ENCODE results near the gene MAP2K6. TPM values are rescaled to one million over a fixed set of nuclear protein-coding genes. Genes with fewer than 3 reads are reported as not detected.

MAP2K6 gene
- total RNA-seq, 1 donor from 2014 or later: 101 TPM

DNA sequence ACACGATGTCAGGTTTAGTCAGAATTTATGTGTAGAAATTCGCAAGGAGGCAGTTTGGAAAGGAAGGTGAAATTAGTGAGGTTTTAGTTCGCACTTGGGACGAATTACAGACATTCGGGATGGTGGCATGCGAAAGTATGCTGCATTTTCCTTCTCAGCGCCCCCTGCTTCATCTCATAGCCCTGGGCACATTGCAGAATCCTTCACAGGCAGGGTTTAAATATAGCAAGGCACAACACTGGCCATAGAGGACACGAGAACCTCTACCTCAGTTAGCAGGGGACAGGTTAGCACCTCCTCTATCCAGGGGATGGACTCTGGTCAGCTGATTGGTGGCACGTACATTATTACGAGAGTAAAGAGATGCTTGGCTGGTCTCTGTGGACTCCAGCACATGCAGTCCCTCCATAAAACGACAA, 47.5 kb downstream of the MAP2K6 start:
- Histone ChIP-seq H3K36me3 (no peaks in the 10 kb centered on the region), H3K79me2 (ENCODE audit: low read depth) (peaks cover 93% of the 10 kb centered on the region), H3K4me3 (no peak overlapping the region), H3K27ac (peak overlapping the region; percentile 50), H3K27me3 (no peaks in the 10 kb centered on the region), H3F3A (ENCODE audit: low read depth) (peaks cover 30% of the 10 kb centered on the region), H4K20me1 (ENCODE audit: low read depth) (peaks cover 78% of the 10 kb centered on the region), H3K4me1 (peaks cover 32% of the 10 kb centered on the region), H3K4me2 (peak overlapping the region; percentile 25), H2AFZ (replicated peaks) (no peak overlapping the region), H3K9ac (no peak overlapping the region), H3K9me3 (ENCODE audit: low read depth) (no peaks in the 10 kb centered on the region)
- H3K4me1 Mint-ChIP-seq: peaks cover 25% of the 10 kb centered on the region
- H3K9me3 Mint-ChIP-seq: no peaks in the 10 kb centered on the region
- peaks cover 9% of the 10 kb centered on the region for H3K36me3 Mint-ChIP-seq
- TF ChIP-seq EZH2 (IDR thresholded peaks at IDR 0.05) (no peak), EZH2phosphoT487 (IDR thresholded peaks at IDR 0.05) (no peak)
- TF ChIP-seq, protein P1, sequence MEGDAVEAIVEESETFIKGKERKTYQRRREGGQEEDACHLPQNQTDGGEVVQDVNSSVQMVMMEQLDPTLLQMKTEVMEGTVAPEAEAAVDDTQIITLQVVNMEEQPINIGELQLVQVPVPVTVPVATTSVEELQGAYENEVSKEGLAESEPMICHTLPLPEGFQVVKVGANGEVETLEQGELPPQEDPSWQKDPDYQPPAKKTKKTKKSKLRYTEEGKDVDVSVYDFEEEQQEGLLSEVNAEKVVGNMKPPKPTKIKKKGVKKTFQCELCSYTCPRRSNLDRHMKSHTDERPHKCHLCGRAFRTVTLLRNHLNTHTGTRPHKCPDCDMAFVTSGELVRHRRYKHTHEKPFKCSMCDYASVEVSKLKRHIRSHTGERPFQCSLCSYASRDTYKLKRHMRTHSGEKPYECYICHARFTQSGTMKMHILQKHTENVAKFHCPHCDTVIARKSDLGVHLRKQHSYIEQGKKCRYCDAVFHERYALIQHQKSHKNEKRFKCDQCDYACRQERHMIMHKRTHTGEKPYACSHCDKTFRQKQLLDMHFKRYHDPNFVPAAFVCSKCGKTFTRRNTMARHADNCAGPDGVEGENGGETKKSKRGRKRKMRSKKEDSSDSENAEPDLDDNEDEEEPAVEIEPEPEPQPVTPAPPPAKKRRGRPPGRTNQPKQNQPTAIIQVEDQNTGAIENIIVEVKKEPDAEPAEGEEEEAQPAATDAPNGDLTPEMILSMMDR (IDR thresholded peaks at IDR 0.05): no peak
- H3K4me3 Mint-ChIP-seq: no peak overlapping the region
- H3K27ac Mint-ChIP-seq: peak overlapping the region; percentile 65
- no peak for DNase-seq (ENCODE audit: low spot score)
- H3K27me3 Mint-ChIP-seq (ENCODE audit: insufficient read depth, low read depth): peaks cover 3% of the 10 kb centered on the region

DNA sequence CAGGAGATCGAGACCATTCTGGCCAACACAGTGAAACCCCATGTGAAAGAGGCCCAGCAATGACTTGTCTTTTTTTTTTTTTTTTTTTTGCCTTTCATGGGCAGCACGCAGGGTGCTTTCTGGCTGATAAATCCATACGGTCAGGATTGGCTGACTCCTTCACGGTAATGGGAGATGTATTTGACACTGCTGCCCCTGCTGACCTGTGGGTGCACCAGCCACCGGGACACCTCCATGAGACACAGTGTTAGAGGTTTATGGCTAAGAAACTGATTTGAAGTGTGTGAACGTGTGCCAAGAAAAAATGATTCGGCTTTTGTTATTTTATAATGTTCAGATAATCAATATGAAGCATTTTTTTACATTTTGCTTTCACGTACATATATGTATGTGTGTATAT, 48.4 kb downstream of the MAP2K6 start:
- Mint-ChIP-seq H3K4me1 (peaks cover 29% of the 10 kb centered on the region), H3K36me3 (peaks cover 7% of the 10 kb centered on the region)
- DNase-seq (ENCODE audit: low spot score): no peak

DNA sequence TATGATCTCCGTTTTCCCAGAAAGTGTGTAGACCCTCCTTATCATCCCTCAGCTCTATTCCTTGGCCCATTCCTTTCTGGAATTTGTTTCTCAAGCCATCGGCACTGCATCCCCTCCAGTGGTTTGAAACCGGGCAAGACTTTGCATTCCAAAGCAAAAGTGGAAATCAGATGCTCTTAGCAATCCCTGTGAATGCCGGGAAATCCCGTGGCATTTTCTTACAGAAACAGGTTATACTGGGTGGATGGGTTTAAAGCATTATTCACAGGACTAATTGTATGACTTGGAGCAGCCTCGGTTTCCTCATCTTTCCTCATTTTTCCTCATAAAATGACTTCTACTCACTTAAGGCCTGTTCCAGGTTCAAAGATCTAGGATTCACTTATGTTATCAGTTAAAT, 52.0 kb downstream of the MAP2K6 start:
- H3K27ac Mint-ChIP-seq: no peak overlapping the region
- Histone ChIP-seq H3K4me3 (no peak overlapping the region), H2AFZ (replicated peaks) (no peak overlapping the region), H4K20me1 (ENCODE audit: low read depth) (peaks cover 50% of the 10 kb centered on the region), H3K79me2 (ENCODE audit: low read depth) (peaks cover 95% of the 10 kb centered on the region), H3K4me1 (peaks cover 33% of the 10 kb centered on the region), H3K27me3 (no peaks in the 10 kb centered on the region), H3K9ac (no peak overlapping the region), H3K9me3 (ENCODE audit: low read depth) (no peaks in the 10 kb centered on the region), H3K27ac (peak overlapping the region; percentile 66), H3K36me3 (peaks cover 3% of the 10 kb centered on the region), H3F3A (ENCODE audit: low read depth) (peaks cover 25% of the 10 kb centered on the region), H3K4me2 (peak overlapping the region; percentile 61)
- H3K36me3 Mint-ChIP-seq: peaks cover 28% of the 10 kb centered on the region
- no peak overlapping the region for H3K4me3 Mint-ChIP-seq
- H3K9me3 Mint-ChIP-seq: peaks cover 13% of the 10 kb centered on the region
- peak; percentile 21 for DNase-seq (ENCODE audit: low spot score)
- TF ChIP-seq, protein P1 (IDR thresholded peaks at IDR 0.05): no peak
- TF ChIP-seq EZH2 (IDR thresholded peaks at IDR 0.05): no peak
- no peak for TF ChIP-seq EZH2phosphoT487 (IDR thresholded peaks at IDR 0.05)
- H3K27me3 Mint-ChIP-seq (ENCODE audit: insufficient read depth, low read depth): no peaks in the 10 kb centered on the region
- peaks cover 22% of the 10 kb centered on the region for H3K4me1 Mint-ChIP-seq

More for the DNA sequence above, 48.4 kb downstream of the MAP2K6 start:
- TF ChIP-seq, protein P1 (IDR thresholded peaks at IDR 0.05): no peak
- no peak for TF ChIP-seq EZH2phosphoT487 (IDR thresholded peaks at IDR 0.05)
- no peak for TF ChIP-seq EZH2 (IDR thresholded peaks at IDR 0.05)
- Mint-ChIP-seq H3K4me3 (no peak overlapping the region), H3K27ac (peak overlapping the region; percentile 65), H3K9me3 (peaks cover 2% of the 10 kb centered on the region), H3K27me3 (ENCODE audit: insufficient read depth, low read depth) (peaks cover 3% of the 10 kb centered on the region)
- H3K36me3 ChIP-seq: no peaks in the 10 kb centered on the region
- no peak overlapping the region for H3K27ac ChIP-seq
- H2AFZ ChIP-seq (replicated peaks): no peak overlapping the region
- H4K20me1 ChIP-seq (ENCODE audit: low read depth): peaks cover 77% of the 10 kb centered on the region
- H3K9me3 ChIP-seq (ENCODE audit: low read depth): no peaks in the 10 kb centered on the region
- H3F3A ChIP-seq (ENCODE audit: low read depth): peaks cover 37% of the 10 kb centered on the region
- H3K4me2 ChIP-seq: no peak overlapping the region
- no peaks in the 10 kb centered on the region for H3K27me3 ChIP-seq
- H3K4me1 ChIP-seq: peaks cover 39% of the 10 kb centered on the region
- H3K9ac ChIP-seq: no peak overlapping the region
- peaks cover 93% of the 10 kb centered on the region for H3K79me2 ChIP-seq (ENCODE audit: low read depth)
- H3K4me3 ChIP-seq: no peak overlapping the region
